ENCODE results near the gene RAI1.

The RAI1 gene

GRCh38 chr17:17748604-17749003 is 67.3 kb downstream of the RAI1 start:
- no peak for DNase-seq (ENCODE audit: low read depth in 2 of 2, low spot score in 1 of 2)

DNA sequence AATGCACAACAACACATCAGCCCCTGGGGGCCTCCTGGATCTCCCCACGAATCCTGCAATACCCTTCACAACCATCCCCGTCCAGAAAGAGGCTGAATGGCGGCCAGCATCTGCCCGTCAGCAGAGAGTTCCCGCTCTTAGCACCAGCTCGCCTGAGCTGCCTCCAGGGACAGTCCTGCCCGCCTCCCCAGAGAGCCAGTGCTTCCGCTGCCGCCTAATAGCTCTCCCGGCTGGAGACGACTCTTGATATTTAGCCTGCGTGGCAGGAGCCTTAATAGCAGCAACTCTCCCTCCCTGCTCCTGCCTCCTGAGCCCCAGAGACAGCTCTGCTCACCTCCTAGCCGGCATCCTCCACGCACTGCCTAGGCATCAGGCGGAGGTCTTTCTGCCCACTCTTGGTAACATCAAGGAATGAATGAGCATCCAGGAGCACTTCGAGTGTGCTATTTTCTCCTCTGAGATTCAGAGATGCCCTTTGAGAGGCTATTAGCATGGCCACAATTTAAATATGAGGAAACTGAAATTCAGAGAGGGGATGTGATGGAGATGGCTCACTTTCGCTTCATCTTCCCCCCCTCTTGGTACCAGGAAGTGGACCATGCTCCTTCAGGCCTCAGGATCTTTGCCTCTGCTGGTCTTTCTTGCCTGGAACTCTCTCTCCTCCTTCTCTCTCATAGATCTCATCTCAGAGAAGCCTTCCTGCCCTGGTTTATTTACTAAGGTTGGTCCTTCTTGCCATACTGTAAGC is 67.9 kb downstream of the RAI1 start:
- no peak for DNase-seq (ENCODE audit: low read depth in 2 of 2, low spot score in 1 of 2)

- peak in 1 of 2 donors; percentile 10 for DNase-seq (ENCODE audit: low read depth in 2 of 2, low spot score in 1 of 2)
Measured at GRCh38 chr17:17749921-17750320, 68.7 kb downstream of the RAI1 start.

GRCh38 chr17:17750881-17751280 is 69.6 kb downstream of the RAI1 start:
- no peak for DNase-seq (ENCODE audit: low read depth in 2 of 2, low spot score in 1 of 2)

DNA sequence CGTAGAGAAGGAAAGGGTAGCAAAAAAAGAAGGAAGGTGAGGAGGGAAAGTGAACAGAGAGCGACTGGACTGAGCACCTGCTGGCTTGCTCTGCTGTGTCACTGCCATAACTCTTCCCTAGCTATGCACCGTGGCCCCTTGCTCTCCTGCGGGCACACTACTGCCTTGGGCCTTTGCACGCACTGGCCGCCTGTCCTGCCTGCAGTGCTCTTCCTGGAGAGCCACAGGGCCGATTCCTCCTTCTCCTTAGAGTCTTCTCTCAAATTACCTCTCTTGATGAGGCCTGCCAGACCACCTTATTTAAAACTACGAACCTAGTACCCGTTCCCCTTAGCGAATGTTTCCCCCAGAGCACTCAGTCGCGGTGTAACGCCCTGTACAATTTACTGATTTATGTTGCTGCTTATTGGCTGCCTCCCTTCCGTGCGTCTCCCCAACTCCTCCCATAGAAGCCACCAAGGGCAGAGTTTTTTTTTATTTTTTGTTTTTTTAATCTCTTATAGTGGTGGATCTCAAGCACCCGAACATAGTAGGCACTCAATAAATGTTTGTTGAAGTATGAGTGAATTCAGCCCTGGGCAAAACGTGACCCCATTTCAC is 70.3 kb downstream of the RAI1 start:
- no peak for DNase-seq (ENCODE audit: low read depth in 2 of 2, low spot score in 1 of 2)

DNA sequence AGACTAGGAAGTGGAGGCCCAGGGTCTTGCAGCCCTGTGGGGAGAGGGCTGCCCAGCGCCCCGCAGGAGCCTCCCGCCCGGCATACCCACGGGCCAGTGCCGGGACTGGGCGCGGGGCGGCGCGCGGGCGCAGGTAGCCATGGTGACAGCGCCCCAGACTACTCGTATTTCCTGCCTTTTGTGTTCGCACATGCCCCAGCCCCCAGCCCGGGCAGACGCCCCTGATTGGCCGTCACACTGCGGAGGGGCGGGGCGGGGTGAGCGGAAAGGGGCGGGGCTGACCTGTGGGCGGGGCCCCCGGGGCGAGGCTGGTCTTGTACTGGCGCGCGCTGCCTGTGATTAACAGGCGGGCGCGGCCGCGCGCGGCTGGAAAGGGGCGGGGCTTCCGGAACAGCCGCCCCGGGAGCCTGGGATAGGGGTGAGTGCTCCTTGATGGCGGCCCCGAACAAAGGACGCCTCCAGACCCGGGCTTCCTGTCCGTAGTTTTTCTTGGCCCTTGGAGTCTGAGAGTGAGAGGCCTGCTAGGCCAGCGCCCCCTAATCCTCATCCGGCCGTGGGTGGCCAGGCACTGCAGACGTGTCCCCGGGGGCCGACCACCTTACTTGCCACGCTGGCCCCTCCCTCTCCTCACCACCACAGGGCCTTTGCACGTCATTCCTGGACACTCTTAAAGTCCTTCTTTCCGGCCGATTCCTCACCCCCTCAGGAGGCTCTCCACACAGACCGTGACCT is 71.0 kb downstream of the RAI1 start:
- DNase-seq (ENCODE audit: low read depth in 2 of 2, low spot score in 1 of 2): peak; percentile 93 to 95

GRCh38 chr17:17752821-17753321 is 71.6 kb downstream of the RAI1 start:
- no peak for DNase-seq (ENCODE audit: low read depth in 2 of 2, low spot score in 1 of 2)

GRCh38 chr17:17754719-17755686 is 73.7 kb downstream of the RAI1 start:
- DNase-seq (ENCODE audit: low read depth in 2 of 2, low spot score in 1 of 2): no peak

- no peak for DNase-seq (ENCODE audit: low read depth in 2 of 2, low spot score in 1 of 2)
Measured at GRCh38 chr17:17755715-17756114, 74.5 kb downstream of the RAI1 start.

DNA sequence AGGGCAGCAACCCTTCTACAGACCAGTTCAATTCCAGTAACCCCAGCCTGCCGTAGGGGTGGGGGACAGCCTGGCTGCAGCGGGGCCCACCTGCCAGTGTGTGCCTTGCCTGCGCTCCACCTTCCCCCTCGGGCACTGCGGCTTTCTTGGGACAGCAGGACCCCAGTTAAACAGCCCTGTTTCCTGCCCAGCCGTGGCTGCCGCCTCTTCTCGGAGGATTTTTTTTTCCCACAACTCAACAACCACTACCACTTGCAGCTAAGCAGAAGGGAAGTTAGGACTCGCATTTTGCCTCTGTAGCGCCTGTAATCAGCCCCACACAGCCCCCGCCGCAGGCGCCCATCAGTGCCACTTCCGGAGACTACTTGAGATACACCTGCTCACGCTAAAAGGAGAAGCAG is 76.1 kb downstream of the RAI1 start:
- peak in 1 of 2 donors; percentile 14 for DNase-seq (ENCODE audit: low read depth in 2 of 2, low spot score in 1 of 2)

GRCh38 chr17:17757956-17758845 is 76.9 kb downstream of the RAI1 start:
- no peak for DNase-seq (ENCODE audit: low read depth in 2 of 2, low spot score in 1 of 2)

DNA sequence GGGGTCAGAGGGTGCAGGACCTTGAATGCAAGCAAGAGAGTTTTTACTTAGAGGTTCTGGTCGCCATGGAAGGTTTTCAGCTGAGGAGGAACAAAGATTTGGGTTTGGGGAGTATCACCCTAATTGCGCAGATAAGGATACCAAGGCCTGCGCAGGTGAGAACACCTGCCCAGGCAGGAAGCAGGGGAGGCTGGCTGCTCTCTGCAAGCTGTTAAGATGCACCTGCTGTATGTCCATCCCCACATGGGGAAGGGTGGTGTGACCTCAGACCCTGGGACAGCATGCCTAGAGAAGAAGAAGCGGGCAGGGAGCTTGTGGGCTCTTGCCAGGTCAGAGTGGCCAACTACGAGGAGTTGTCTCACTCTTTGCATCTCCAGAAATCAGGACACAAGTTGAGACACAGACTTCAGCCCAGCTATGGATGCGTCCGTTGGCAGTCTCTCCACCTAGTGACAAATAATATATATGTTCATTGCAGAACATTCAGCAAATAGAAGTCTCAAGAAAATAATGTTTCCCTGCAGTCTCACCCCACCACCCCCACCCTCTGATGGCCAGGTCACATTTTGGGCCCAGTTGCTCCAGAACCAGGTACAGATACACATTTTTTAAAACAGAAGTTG is 77.8 kb downstream of the RAI1 start:
- DNase-seq (ENCODE audit: low read depth in 2 of 2, low spot score in 1 of 2): no peak

DNA sequence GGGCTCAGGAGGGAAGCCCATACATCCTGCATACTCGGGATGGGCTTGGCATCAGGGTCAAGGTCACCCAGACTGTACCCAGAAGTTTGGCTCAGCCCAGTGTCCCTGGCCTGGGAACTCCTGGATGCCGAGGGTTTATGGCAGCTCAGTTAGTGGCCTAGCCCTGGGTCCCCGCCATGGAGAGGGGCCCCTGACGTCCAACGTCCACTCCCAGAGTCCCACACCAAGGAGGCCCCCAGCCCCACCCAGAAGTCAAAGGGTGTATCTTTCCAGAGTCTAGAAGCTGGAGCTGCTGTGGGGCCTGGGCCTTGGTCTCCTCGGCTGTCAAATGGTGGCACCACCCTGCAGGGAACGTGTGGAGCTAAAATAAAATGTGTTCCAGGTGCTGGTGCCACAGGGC is 79.1 kb downstream of the RAI1 start:
- DNase-seq (ENCODE audit: low read depth in 2 of 2, low spot score in 1 of 2): no peak

DNA sequence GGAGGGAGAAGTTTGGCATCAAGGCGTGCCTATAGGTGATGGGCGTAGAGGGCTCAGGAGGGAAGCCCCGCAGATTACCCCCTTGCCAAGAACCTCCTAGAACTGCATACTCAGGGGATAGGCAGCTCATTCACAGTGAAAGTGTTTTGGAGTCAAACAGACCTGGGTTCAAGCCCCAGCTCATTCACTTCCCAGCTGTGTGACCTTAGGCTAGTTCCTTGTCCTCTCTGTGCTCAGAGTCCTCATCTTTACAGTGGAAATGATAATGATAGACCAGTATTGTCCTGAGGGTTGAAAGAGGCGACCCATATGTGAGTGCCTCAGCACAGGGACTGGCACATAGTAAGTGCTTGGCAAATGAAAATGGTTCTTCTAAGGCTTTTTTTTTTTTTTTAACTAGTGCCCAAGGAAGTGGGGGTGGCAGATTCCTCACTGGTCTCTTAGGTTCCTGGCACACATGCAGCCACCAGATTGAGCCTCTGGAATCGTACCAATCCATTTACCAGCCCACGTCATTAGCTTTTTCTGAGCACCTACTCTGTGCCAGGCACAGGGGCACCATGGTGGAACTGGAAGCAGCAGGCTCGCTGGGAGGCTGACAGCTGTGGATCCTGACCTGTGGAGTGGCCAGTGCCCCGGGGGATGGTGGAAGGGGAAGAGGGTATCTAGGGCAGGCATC is 79.8 kb downstream of the RAI1 start:
- DNase-seq (ENCODE audit: low read depth in 2 of 2, low spot score in 1 of 2): no peak

- DNase-seq (ENCODE audit: low read depth in 2 of 2, low spot score in 1 of 2): no peak
Measured at GRCh38 chr17:17761894-17762743, 80.9 kb downstream of the RAI1 start.

DNA sequence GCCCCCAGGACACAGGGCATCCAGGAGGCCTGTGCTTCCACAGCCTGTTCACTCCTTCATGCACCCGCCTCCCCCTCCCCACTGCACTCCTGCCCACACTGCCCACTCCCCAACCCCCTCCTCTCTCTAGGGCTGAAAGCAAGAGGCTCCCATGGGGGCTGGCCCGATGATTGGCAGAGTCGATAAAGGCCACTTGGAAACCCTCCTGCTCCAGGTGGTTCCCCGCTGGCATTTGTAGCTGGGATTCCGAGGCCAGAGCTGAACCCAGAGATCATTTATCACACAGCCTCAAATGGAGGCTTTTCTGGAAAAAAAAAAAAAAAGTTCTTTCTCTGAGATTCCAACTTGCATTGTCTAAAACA is 81.5 kb downstream of the RAI1 start:
- DNase-seq (ENCODE audit: low read depth in 2 of 2, low spot score in 1 of 2): no peak

DNA sequence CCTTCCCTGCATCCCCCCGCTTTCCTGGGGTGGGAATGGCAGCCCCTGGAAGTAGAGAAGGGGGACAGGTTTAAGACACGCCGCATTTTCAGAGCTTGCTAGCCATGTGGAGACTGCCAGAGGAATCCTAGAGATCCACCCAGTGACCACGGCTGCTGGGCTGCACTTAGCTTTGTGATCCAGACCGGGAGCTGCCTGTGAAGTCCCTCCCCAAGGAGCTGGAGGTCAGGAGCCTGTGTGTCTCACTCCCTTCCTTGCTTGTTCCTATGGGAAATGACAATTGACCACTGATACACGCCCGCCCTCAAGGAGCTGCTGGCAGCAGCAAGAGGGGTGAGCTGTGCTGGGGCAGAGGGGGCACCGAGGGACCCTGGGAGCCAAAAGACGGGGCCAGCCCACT is 81.9 kb downstream of the RAI1 start:
- DNase-seq (ENCODE audit: low read depth in 2 of 2, low spot score in 1 of 2): no peak

DNA sequence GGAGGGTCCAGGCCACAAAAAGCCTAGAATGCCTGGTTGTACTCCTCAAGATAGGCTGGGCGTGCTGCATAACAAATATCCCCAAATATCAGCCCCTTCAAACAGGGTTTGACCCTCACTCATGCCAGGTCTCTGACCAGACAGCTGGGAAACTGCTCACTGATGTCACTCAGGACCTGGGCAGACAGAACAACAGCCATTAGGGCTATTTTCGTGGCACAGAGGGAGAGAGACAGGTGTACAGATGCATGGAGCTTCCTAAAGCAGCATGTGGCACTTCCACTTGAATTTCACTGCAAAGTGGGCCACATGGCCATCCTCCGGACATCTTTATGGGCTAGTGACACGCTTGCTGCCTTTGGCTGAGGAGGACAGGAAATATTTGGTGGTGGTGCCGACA is 82.5 kb downstream of the RAI1 start:
- DNase-seq (ENCODE audit: low read depth in 2 of 2, low spot score in 1 of 2): no peak
